Rectal smooth muscle tissue (tissue), 1 donor: Measurements from ENCODE around the gene RAD51B.

Source experiments
- H3K27ac ChIP-seq: one replicate; pipeline ENCODE4 v1.7.0; 2013; ENCODE audit warnings: low read depth, low read length, inconsistent platforms
- H3K27me3 ChIP-seq: one replicate; pipeline ENCODE4 v1.7.0; 2013; ENCODE audit warnings: low read length; ENCODE audit not compliant: control insufficient read depth, insufficient read depth
- H3K36me3 ChIP-seq: one replicate; pipeline ENCODE4 v1.7.0; 2013; ENCODE audit warnings: low read length; ENCODE audit not compliant: control insufficient read depth, insufficient read depth
- H3K4me1 ChIP-seq: one replicate; pipeline ENCODE4 v1.7.0; 2013; ENCODE audit warnings: low read length; ENCODE audit not compliant: control insufficient read depth, insufficient read depth
- H3K4me3 ChIP-seq: one replicate; pipeline ENCODE4 v1.7.0; 2013; ENCODE audit warnings: low read length
- H3K9ac ChIP-seq: one replicate; pipeline ENCODE4 v1.7.0; 2013; ENCODE audit warnings: low read length

The RAD51B gene

GRCh38 chr14:67819563-67820421 lies at the start of gene RAD51B:
RAD51B (plus strand) TSS chr14:67819779.
- peak within 1 kb of the TSS; percentile 100 for H3K4me3 ChIP-seq
- peaks cover 4% of the 10 kb centered on the region for H3K4me1 ChIP-seq
- no peaks in the 10 kb centered on the region for H3K36me3 ChIP-seq
- peak within 1 kb of the TSS; percentile 87 for H3K9ac ChIP-seq
- H3K27ac ChIP-seq: peak within 1 kb of the TSS; percentile 38
- no peaks in the 10 kb centered on the region for H3K27me3 ChIP-seq

GRCh38 chr14:67773844-67774377 lies 45.7 kb upstream of the RAD51B start:
- Histone ChIP-seq H3K27ac (no peak overlapping the region), H3K4me3 (no peak overlapping the region), H3K4me1 (no peaks in the 10 kb centered on the region), H3K27me3 (no peaks in the 10 kb centered on the region), H3K36me3 (peaks cover 60% of the 10 kb centered on the region), H3K9ac (no peak overlapping the region)

- no peaks in the 10 kb centered on the region for H3K4me1 ChIP-seq
- H3K4me3 ChIP-seq: no peak overlapping the region
- no peak overlapping the region for H3K27ac ChIP-seq
- H3K36me3 ChIP-seq: peaks cover 59% of the 10 kb centered on the region
- no peak overlapping the region for H3K9ac ChIP-seq
- H3K27me3 ChIP-seq: no peaks in the 10 kb centered on the region
Measured at GRCh38 chr14:67776653-67777322, 42.8 kb upstream of the RAD51B start.

- Histone ChIP-seq H3K4me3 (no peak overlapping the region), H3K27me3 (no peaks in the 10 kb centered on the region), H3K27ac (no peak overlapping the region), H3K36me3 (peaks cover 60% of the 10 kb centered on the region), H3K9ac (no peak overlapping the region), H3K4me1 (no peaks in the 10 kb centered on the region)
Measured at GRCh38 chr14:67778792-67779191, 40.8 kb upstream of the RAD51B start.

- Histone ChIP-seq H3K9ac (no peak overlapping the region), H3K27ac (no peak overlapping the region), H3K36me3 (peaks cover 64% of the 10 kb centered on the region), H3K4me1 (no peaks in the 10 kb centered on the region), H3K27me3 (no peaks in the 10 kb centered on the region), H3K4me3 (no peak overlapping the region)
Measured at GRCh38 chr14:67782090-67782489, 37.5 kb upstream of the RAD51B start.

GRCh38 chr14:67784244-67784823 lies 35.2 kb upstream of the RAD51B start:
- Histone ChIP-seq H3K4me3 (no peak overlapping the region), H3K36me3 (peaks cover 64% of the 10 kb centered on the region), H3K27ac (no peak overlapping the region), H3K27me3 (no peaks in the 10 kb centered on the region), H3K9ac (no peak overlapping the region), H3K4me1 (no peaks in the 10 kb centered on the region)

GRCh38 chr14:67785270-67786109 lies 34.1 kb upstream of the RAD51B start:
- Histone ChIP-seq H3K4me1 (no peaks in the 10 kb centered on the region), H3K36me3 (peaks cover 69% of the 10 kb centered on the region), H3K27me3 (no peaks in the 10 kb centered on the region), H3K9ac (no peak overlapping the region), H3K4me3 (no peak overlapping the region), H3K27ac (no peak overlapping the region)

- Histone ChIP-seq H3K4me3 (no peak overlapping the region), H3K9ac (no peak overlapping the region), H3K36me3 (peaks cover 53% of the 10 kb centered on the region), H3K4me1 (no peaks in the 10 kb centered on the region), H3K27ac (no peak overlapping the region), H3K27me3 (no peaks in the 10 kb centered on the region)
Measured at GRCh38 chr14:67787673-67788072, 31.9 kb upstream of the RAD51B start.

GRCh38 chr14:67798731-67799130 lies 20.8 kb upstream of the RAD51B start:
- H3K27me3 ChIP-seq: no peaks in the 10 kb centered on the region
- H3K27ac ChIP-seq: no peak overlapping the region
- H3K4me1 ChIP-seq: no peaks in the 10 kb centered on the region
- no peak overlapping the region for H3K9ac ChIP-seq
- H3K4me3 ChIP-seq: no peak overlapping the region
- H3K36me3 ChIP-seq: peaks cover 40% of the 10 kb centered on the region

GRCh38 chr14:67800743-67801142 lies 18.8 kb upstream of the RAD51B start:
- Histone ChIP-seq H3K36me3 (peaks cover 34% of the 10 kb centered on the region), H3K27me3 (no peaks in the 10 kb centered on the region), H3K4me1 (no peaks in the 10 kb centered on the region), H3K27ac (no peak overlapping the region), H3K4me3 (no peak overlapping the region), H3K9ac (no peak overlapping the region)

GRCh38 chr14:67806246-67806645 lies 13.3 kb upstream of the RAD51B start:
- no peak overlapping the region for H3K27ac ChIP-seq
- H3K27me3 ChIP-seq: no peaks in the 10 kb centered on the region
- H3K36me3 ChIP-seq: peaks cover 34% of the 10 kb centered on the region
- no peak overlapping the region for H3K4me3 ChIP-seq
- no peaks in the 10 kb centered on the region for H3K4me1 ChIP-seq
- no peak overlapping the region for H3K9ac ChIP-seq

GRCh38 chr14:67814821-67815220 lies 4.8 kb upstream of the RAD51B start:
- no peak overlapping the region for H3K4me3 ChIP-seq
- H3K9ac ChIP-seq: no peak overlapping the region
- H3K27ac ChIP-seq: no peak overlapping the region
- no peaks in the 10 kb centered on the region for H3K36me3 ChIP-seq
- H3K4me1 ChIP-seq: peaks cover 5% of the 10 kb centered on the region
- H3K27me3 ChIP-seq: no peaks in the 10 kb centered on the region
